Measurements from ENCODE around the gene DAG1.
A peak's percentile ranks its signal among the peaks of the same experiment; 100 is the strongest.

Gene DAG1

GRCh38 chr3:49519916-49520385 lies 49.9 kb downstream of the DAG1 start:
- no peak for DNase-seq (ENCODE audit: low spot score)
- Histone ChIP-seq H3K4ac (ENCODE audit: low read length) (no peak overlapping the region), H2AK5ac (ENCODE audit: low read depth, low read length) (no peak overlapping the region), H2BK15ac (ENCODE audit: low read length) (peak overlapping the region; percentile 2), H2BK120ac (ENCODE audit: low read depth, low read length) (no peak overlapping the region), H2BK12ac (ENCODE audit: low read length) (no peak overlapping the region), H3K27me3 (ENCODE audit: control insufficient read depth in 3 of 3, insufficient read depth in 3 of 3, low read depth in 1 of 3, low read length in 3 of 3) (no peaks in the 10 kb centered on the region), H3K4me3 (ENCODE audit: low read length in 2 of 2) (no peak overlapping the region), H2AFZ (ENCODE audit: low read length) (no peak overlapping the region), H4K8ac (ENCODE audit: low read depth, low read length) (no peak overlapping the region), H3K36me3 (replicated peaks in 1 of 2; ENCODE audit: control insufficient read depth in 2 of 2, insufficient read depth in 2 of 2, low read length in 2 of 2) (peaks cover 29 to 77% of the 10 kb centered on the region in 2 donors), H3K79me1 (ENCODE audit: low read depth, low read length) (peaks cover 15% of the 10 kb centered on the region), H3K27ac (replicated peaks; ENCODE audit: low read length) (peak overlapping the region; percentile 38), H3K4me1 (ENCODE audit: control insufficient read depth in 2 of 2, insufficient read depth in 1 of 2, low read depth in 1 of 2, low read length in 2 of 2) (peaks cover 14 to 22% of the 10 kb centered on the region in 2 donors), H3K9ac (ENCODE audit: low read depth, low read length, poor library complexity) (no peak overlapping the region), H4K91ac (ENCODE audit: low read depth, low read length, poor library complexity) (no peak overlapping the region), H3K9me3 (replicated peaks in 1 of 2; ENCODE audit: control insufficient read depth in 2 of 2, insufficient read depth in 1 of 2, low read depth in 1 of 2, low read length in 2 of 2) (no peaks in the 10 kb centered on the region), H3K23ac (ENCODE audit: low read depth, low read length, poor library complexity) (no peak overlapping the region), H3K4me2 (ENCODE audit: insufficient read depth, low read length, poor library complexity, severe bottlenecking) (no peak overlapping the region), H3K14ac (ENCODE audit: low read length) (peak overlapping the region; percentile 10), H2BK5ac (ENCODE audit: low read length) (no peak overlapping the region), H3K18ac (ENCODE audit: low read length) (peak overlapping the region; percentile 1)
- WGBS, 2 donors (ENCODE audit: extremely low coverage in 2 of 2, insufficient read length in 2 of 2, insufficient replicate concordance in 1 of 2) = no CpG with 5 or more reads among the region's 2 CpGs

- Histone ChIP-seq H4K91ac (ENCODE audit: low read depth, low read length, poor library complexity) (no peak overlapping the region), H3K4ac (ENCODE audit: low read length) (no peak overlapping the region), H3K36me3 (replicated peaks in 1 of 2; ENCODE audit: control insufficient read depth in 2 of 2, insufficient read depth in 2 of 2, low read length in 2 of 2) (peaks cover 19 to 48% of the 10 kb centered on the region in 2 donors), H2BK15ac (ENCODE audit: low read length) (no peak overlapping the region), H3K9me3 (replicated peaks in 1 of 2; ENCODE audit: control insufficient read depth in 2 of 2, insufficient read depth in 1 of 2, low read depth in 1 of 2, low read length in 2 of 2) (no peaks in the 10 kb centered on the region), H3K23ac (ENCODE audit: low read depth, low read length, poor library complexity) (no peak overlapping the region), H2AK5ac (ENCODE audit: low read depth, low read length) (no peak overlapping the region), H3K4me1 (ENCODE audit: control insufficient read depth in 2 of 2, insufficient read depth in 1 of 2, low read depth in 1 of 2, low read length in 2 of 2) (peaks cover 10 to 12% of the 10 kb centered on the region in 2 donors), H3K27ac (replicated peaks; ENCODE audit: low read length) (no peak overlapping the region), H3K4me3 (ENCODE audit: low read length in 2 of 2) (no peak overlapping the region), H4K8ac (ENCODE audit: low read depth, low read length) (no peak overlapping the region), H3K14ac (ENCODE audit: low read length) (no peak overlapping the region), H2BK5ac (ENCODE audit: low read length) (peak overlapping the region; percentile 22), H2BK12ac (ENCODE audit: low read length) (no peak overlapping the region), H3K27me3 (ENCODE audit: control insufficient read depth in 3 of 3, insufficient read depth in 3 of 3, low read depth in 1 of 3, low read length in 3 of 3) (no peaks in the 10 kb centered on the region), H2AFZ (ENCODE audit: low read length) (no peak overlapping the region), H3K9ac (ENCODE audit: low read depth, low read length, poor library complexity) (no peak overlapping the region), H2BK120ac (ENCODE audit: low read depth, low read length) (no peak overlapping the region), H3K79me1 (ENCODE audit: low read depth, low read length) (peaks cover 16% of the 10 kb centered on the region), H3K4me2 (ENCODE audit: insufficient read depth, low read length, poor library complexity, severe bottlenecking) (no peak overlapping the region), H3K18ac (ENCODE audit: low read length) (no peak overlapping the region)
- WGBS, 2 donors (ENCODE audit: extremely low coverage in 2 of 2, insufficient read length in 2 of 2, insufficient replicate concordance in 1 of 2) = no CpG with 5 or more reads among the region's 5 CpGs
- DNase-seq (ENCODE audit: low spot score) = no peak
These were observed 54.0 kb downstream of the DAG1 start for GRCh38 chr3:49523756-49524747.

DNA sequence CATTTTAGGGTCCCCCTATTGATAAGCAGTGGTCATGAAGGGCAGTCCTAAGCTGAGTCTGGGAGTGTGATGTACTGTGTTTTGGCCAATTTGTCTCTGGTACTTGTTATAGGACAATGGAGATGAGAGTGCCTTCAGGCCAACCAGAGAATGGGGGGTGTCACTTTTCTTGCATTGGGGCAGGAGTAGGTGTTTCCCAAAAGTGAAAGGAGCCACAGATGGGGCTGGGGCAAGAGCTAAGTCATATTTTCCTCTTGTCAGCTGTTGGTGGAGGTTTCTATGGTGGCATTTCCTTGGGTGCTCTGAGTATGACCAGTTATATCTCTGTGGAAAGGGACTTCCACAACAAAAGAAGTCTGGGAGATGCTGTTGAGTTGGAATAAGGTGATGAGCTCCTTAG lies 59.5 kb downstream of the DAG1 start:
- Histone ChIP-seq H2BK120ac (ENCODE audit: low read depth, low read length) (no peak overlapping the region), H3K27ac (replicated peaks; ENCODE audit: low read length) (no peak overlapping the region), H2BK15ac (ENCODE audit: low read length) (no peak overlapping the region), H2BK12ac (ENCODE audit: low read length) (no peak overlapping the region), H3K18ac (ENCODE audit: low read length) (no peak overlapping the region), H2AFZ (ENCODE audit: low read length) (no peak overlapping the region), H3K36me3 (replicated peaks in 1 of 2; ENCODE audit: control insufficient read depth in 2 of 2, insufficient read depth in 2 of 2, low read length in 2 of 2) (peaks cover 31 to 61% of the 10 kb centered on the region in 2 donors), H3K9ac (ENCODE audit: low read depth, low read length, poor library complexity) (no peak overlapping the region), H3K4me1 (ENCODE audit: control insufficient read depth in 2 of 2, insufficient read depth in 1 of 2, low read depth in 1 of 2, low read length in 2 of 2) (peaks cover 1 to 8% of the 10 kb centered on the region in 2 donors), H3K23ac (ENCODE audit: low read depth, low read length, poor library complexity) (no peak overlapping the region), H3K9me3 (replicated peaks in 1 of 2; ENCODE audit: control insufficient read depth in 2 of 2, insufficient read depth in 1 of 2, low read depth in 1 of 2, low read length in 2 of 2) (no peaks in the 10 kb centered on the region), H3K4me2 (ENCODE audit: insufficient read depth, low read length, poor library complexity, severe bottlenecking) (no peak overlapping the region), H3K4ac (ENCODE audit: low read length) (no peak overlapping the region), H3K14ac (ENCODE audit: low read length) (no peak overlapping the region), H4K91ac (ENCODE audit: low read depth, low read length, poor library complexity) (no peak overlapping the region), H3K79me1 (ENCODE audit: low read depth, low read length) (peaks cover 22% of the 10 kb centered on the region), H4K8ac (ENCODE audit: low read depth, low read length) (no peak overlapping the region), H3K27me3 (ENCODE audit: control insufficient read depth in 3 of 3, insufficient read depth in 3 of 3, low read depth in 1 of 3, low read length in 3 of 3) (no peaks in the 10 kb centered on the region), H3K4me3 (ENCODE audit: low read length in 2 of 2) (no peak overlapping the region), H2BK5ac (ENCODE audit: low read length) (no peak overlapping the region), H2AK5ac (ENCODE audit: low read depth, low read length) (no peak overlapping the region)
- no peak for DNase-seq (ENCODE audit: low spot score)

GRCh38 chr3:49530231-49530630 lies 60.2 kb downstream of the DAG1 start:
- no peak overlapping the region for H2BK12ac ChIP-seq (ENCODE audit: low read length)
- no peak overlapping the region for H3K4me3 ChIP-seq (ENCODE audit: low read length in 2 of 2)
- no peak overlapping the region for H4K91ac ChIP-seq (ENCODE audit: low read depth, low read length, poor library complexity)
- no peaks in the 10 kb centered on the region for H3K9me3 ChIP-seq (replicated peaks in 1 of 2; ENCODE audit: control insufficient read depth in 2 of 2, insufficient read depth in 1 of 2, low read depth in 1 of 2, low read length in 2 of 2)
- peaks cover 30 to 55% of the 10 kb centered on the region in 2 donors for H3K36me3 ChIP-seq (replicated peaks in 1 of 2; ENCODE audit: control insufficient read depth in 2 of 2, insufficient read depth in 2 of 2, low read length in 2 of 2)
- H2BK15ac ChIP-seq (ENCODE audit: low read length) = no peak overlapping the region
- peaks cover 8 to 14% of the 10 kb centered on the region in 2 donors for H3K4me1 ChIP-seq (ENCODE audit: control insufficient read depth in 2 of 2, insufficient read depth in 1 of 2, low read depth in 1 of 2, low read length in 2 of 2)
- H3K79me1 ChIP-seq (ENCODE audit: low read depth, low read length) = peaks cover 20% of the 10 kb centered on the region
- H3K4ac ChIP-seq (ENCODE audit: low read length) = no peak overlapping the region
- no peak overlapping the region for H3K18ac ChIP-seq (ENCODE audit: low read length)
- no peaks in the 10 kb centered on the region for H3K27me3 ChIP-seq (ENCODE audit: control insufficient read depth in 3 of 3, insufficient read depth in 3 of 3, low read depth in 1 of 3, low read length in 3 of 3)
- no peak overlapping the region for H2AFZ ChIP-seq (ENCODE audit: low read length)
- H3K14ac ChIP-seq (ENCODE audit: low read length) = no peak overlapping the region
- H2AK5ac ChIP-seq (ENCODE audit: low read depth, low read length) = no peak overlapping the region
- DNase-seq (ENCODE audit: low spot score) = no peak
- WGBS, 2 donors (ENCODE audit: extremely low coverage in 2 of 2, insufficient read length in 2 of 2, insufficient replicate concordance in 1 of 2) = no CpG with 5 or more reads among the region's 5 CpGs
- no peak overlapping the region for H3K27ac ChIP-seq (replicated peaks; ENCODE audit: low read length)
- H2BK5ac ChIP-seq (ENCODE audit: low read length) = no peak overlapping the region
- no peak overlapping the region for H4K8ac ChIP-seq (ENCODE audit: low read depth, low read length)
- no peak overlapping the region for H3K4me2 ChIP-seq (ENCODE audit: insufficient read depth, low read length, poor library complexity, severe bottlenecking)
- peak overlapping the region; percentile 64 for H3K9ac ChIP-seq (ENCODE audit: low read depth, low read length, poor library complexity)
- no peak overlapping the region for H2BK120ac ChIP-seq (ENCODE audit: low read depth, low read length)
- H3K23ac ChIP-seq (ENCODE audit: low read depth, low read length, poor library complexity) = no peak overlapping the region
